HepG2 (cell line): ENCODE results near the gene CAPN7. TPM values are rescaled to one million over a fixed set of nuclear protein-coding genes. Genes with fewer than 3 reads are reported as not detected.

Experiments
- CBX1 ChIP-seq: IDR thresholded peaks from one replicate; pipeline ENCODE4 v1.6.1; 2016; ENCODE audit warnings: antibody characterized with exemption, low read depth
- DBP ChIP-seq: sonication (generic); formaldehyde crosslinking; IDR thresholded peaks from 2 replicates; pipeline ENCODE4 v1.4.0; 2020; ENCODE audit warnings: missing genetic modification reagents; ENCODE audit errors: not compliant biosample characterization
- ERF ChIP-seq: IDR thresholded peaks from 2 replicates; pipeline ENCODE4 v1.6.1; 2018; ENCODE audit warnings: missing biosample characterization, missing genetic modification reagents
- GTF2F1 ChIP-seq: fragments of 150-350 bp; IDR thresholded peaks from 2 replicates; pipeline ENCODE4 v1.6.1; 2014; ENCODE audit warnings: low read length
- HOXA5 ChIP-seq: sonication (generic); formaldehyde crosslinking; IDR thresholded peaks from 2 replicates; pipeline ENCODE4 v1.4.0; 2020; ENCODE audit warnings: missing genetic modification reagents
- IKZF1 ChIP-seq: fragments of 450-650 bp; IDR thresholded peaks from 2 replicates; pipeline ENCODE4 v1.7.1; 2016
- REL ChIP-seq: sonication (generic); formaldehyde crosslinking; conservative IDR thresholded peaks from 2 replicates; pipeline ENCODE4 v1.8.0; 2022; ENCODE audit warnings: mild to moderate bottlenecking, missing genetic modification reagents, moderate library complexity
- STAT5B ChIP-seq: sonication (generic); formaldehyde crosslinking; IDR thresholded peaks from 2 replicates; pipeline ENCODE4 v1.4.0; 2020; ENCODE audit warnings: missing genetic modification reagents
- SYNCRIP ChIP-seq: fragments of 200-400 bp; formaldehyde crosslinking; IDR thresholded peaks from 2 replicates; pipeline ENCODE4 v1.6.1; 2018; ENCODE audit warnings: mild to moderate bottlenecking, low read depth, low read length; ENCODE audit not compliant: insufficient read depth
- TEF ChIP-seq: sonication (generic); formaldehyde crosslinking; IDR thresholded peaks from 2 replicates; pipeline ENCODE4 v1.5.0; 2020; ENCODE audit warnings: missing genetic modification reagents
- TP53 ChIP-seq: sonication (generic); formaldehyde crosslinking; conservative IDR thresholded peaks from 2 replicates; pipeline ENCODE4 v1.4.0; 2020; ENCODE audit warnings: missing genetic modification reagents
- ZBTB14 ChIP-seq: sonication (generic); formaldehyde crosslinking; IDR thresholded peaks from 2 replicates; pipeline ENCODE4 v1.4.0; 2020; ENCODE audit warnings: missing genetic modification reagents
- ZC3H4 ChIP-seq: sonication (generic); formaldehyde crosslinking; IDR thresholded peaks from 2 replicates; pipeline ENCODE4 v1.4.0; 2020; ENCODE audit warnings: missing genetic modification reagents, borderline replicate concordance
- ZFP36L1 ChIP-seq: sonication (generic); formaldehyde crosslinking; IDR thresholded peaks from 2 replicates; pipeline ENCODE4 v1.8.0; 2022; ENCODE audit warnings: mild to moderate bottlenecking, missing genetic modification reagents, moderate library complexity
- ZNF430 ChIP-seq: sonication (generic); formaldehyde crosslinking; IDR thresholded peaks from 2 replicates; pipeline ENCODE4 v1.9.0; 2021; ENCODE audit warnings: mild to moderate bottlenecking, missing genetic modification reagents
- ZNF510 ChIP-seq: sonication (generic); formaldehyde crosslinking; IDR thresholded peaks from 2 replicates; pipeline ENCODE4 v1.4.0; 2020; ENCODE audit warnings: low read depth, mild to moderate bottlenecking, missing genetic modification reagents
- polyA plus RNA-seq, 8 experiments: library from polyadenylated mRNA; depleted of rRNA in 3 of 8; stranded (reverse) in 7 of 8; unstranded in 1 of 8; fragments of >200 nt; fragmentation: Illumina TruSeq in 4 of 8; extraction: Trizol in 4 of 8; gene quantifications; 2 replicates each; pipeline versions ENCODE4 v1.2.1 to v1.2.3, GENCODE V29; 2011 to 2016; ENCODE audit warnings: low read depth in 4 of 8, missing spikeins in 1 of 8, mixed read lengths in 1 of 8; ENCODE audit not compliant: insufficient read depth in 1 of 8
- total RNA-seq, 5 experiments: library from RNA; depleted of rRNA; stranded (reverse); fragments of >200 nt; fragmentation: Illumina TruSeq; extraction: Trizol; gene quantifications; 2 replicates each; pipeline ENCODE4 v1.2.3, GENCODE V29; 2016; ENCODE audit warnings: low read depth in 1 of 5
- TF ChIP-seq, protein P1 (sequence below): sonication (generic); formaldehyde crosslinking; IDR thresholded peaks from 2 replicates; pipeline ENCODE4 v1.4.0; 2020; ENCODE audit warnings: mild to moderate bottlenecking, missing genetic modification reagents
- TF ChIP-seq, protein P2 (sequence below): sonication (generic); formaldehyde crosslinking; IDR thresholded peaks from 2 replicates; pipeline ENCODE4 v1.5.1; 2020; ENCODE audit warnings: mild to moderate bottlenecking, missing genetic modification reagents, borderline replicate concordance
- TF ChIP-seq, protein P3 (sequence below): sonication (generic); formaldehyde crosslinking; IDR thresholded peaks from 2 replicates; pipeline ENCODE4 v1.4.0; 2020; ENCODE audit warnings: missing genetic modification reagents, borderline replicate concordance
- TF ChIP-seq, protein P4 (sequence below): IDR thresholded peaks from 2 replicates; pipeline ENCODE4 v1.6.1; 2016; ENCODE audit warnings: mild to moderate bottlenecking
- TF ChIP-seq, protein P5 (sequence below): sonication (generic); formaldehyde crosslinking; IDR thresholded peaks from 2 replicates; pipeline ENCODE4 v1.8.1; 2023; ENCODE audit warnings: mild to moderate bottlenecking, moderate library complexity, missing genetic modification reagents

Gene CAPN7
- total and polyA plus RNA-seq, 2 of the 13 experiments (the other 11 are each of a cell fraction or from before 2014, with no cell fraction given) = 16.7 to 36.8 TPM

- TF ChIP-seq, protein P1, sequence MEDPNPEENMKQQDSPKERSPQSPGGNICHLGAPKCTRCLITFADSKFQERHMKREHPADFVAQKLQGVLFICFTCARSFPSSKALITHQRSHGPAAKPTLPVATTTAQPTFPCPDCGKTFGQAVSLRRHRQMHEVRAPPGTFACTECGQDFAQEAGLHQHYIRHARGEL = peak; percentile 78; the same call in 1 of the 2 replicates
- no peak for TF ChIP-seq CBX1
- TF ChIP-seq, protein P2, sequence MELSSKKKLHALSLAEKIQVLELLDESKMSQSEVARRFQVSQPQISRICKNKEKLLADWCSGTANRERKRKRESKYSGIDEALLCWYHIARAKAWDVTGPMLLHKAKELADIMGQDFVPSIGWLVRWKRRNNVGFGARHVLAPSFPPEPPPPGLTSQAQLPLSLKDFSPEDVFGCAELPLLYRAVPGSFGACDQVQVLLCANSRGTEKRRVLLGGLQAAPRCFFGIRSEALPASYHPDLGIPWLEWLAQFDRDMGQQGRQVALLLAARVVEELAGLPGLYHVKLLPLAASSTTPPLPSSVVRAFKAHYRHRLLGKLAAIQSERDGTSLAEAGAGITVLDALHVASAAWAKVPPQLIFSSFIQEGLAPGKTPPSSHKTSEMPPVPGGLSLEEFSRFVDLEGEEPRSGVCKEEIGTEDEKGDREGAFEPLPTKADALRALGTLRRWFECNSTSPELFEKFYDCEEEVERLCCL (CRISPR knock-in tag) = no peak
- TF ChIP-seq ZNF510 = peak; percentile 27; the same call in 1 of the 2 replicates
- no peak; the same call in 1 of the 2 replicates for TF ChIP-seq ZFP36L1 (CRISPR knock-in tag)
- peak; percentile 70; the same call in 1 of the 2 replicates for TF ChIP-seq ERF (CRISPR knock-in tag)
- TF ChIP-seq, protein P3, sequence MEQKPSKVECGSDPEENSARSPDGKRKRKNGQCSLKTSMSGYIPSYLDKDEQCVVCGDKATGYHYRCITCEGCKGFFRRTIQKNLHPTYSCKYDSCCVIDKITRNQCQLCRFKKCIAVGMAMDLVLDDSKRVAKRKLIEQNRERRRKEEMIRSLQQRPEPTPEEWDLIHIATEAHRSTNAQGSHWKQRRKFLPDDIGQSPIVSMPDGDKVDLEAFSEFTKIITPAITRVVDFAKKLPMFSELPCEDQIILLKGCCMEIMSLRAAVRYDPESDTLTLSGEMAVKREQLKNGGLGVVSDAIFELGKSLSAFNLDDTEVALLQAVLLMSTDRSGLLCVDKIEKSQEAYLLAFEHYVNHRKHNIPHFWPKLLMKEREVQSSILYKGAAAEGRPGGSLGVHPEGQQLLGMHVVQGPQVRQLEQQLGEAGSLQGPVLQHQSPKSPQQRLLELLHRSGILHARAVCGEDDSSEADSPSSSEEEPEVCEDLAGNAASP (CRISPR knock-in tag) = no peak; the same call in none of the 2 replicates
- no peak for TF ChIP-seq ZC3H4
- 0 out of 2 replicates have a peak, but pooled peaks have one; percentile 16 for TF ChIP-seq ZBTB14 (CRISPR knock-in tag)
- TF ChIP-seq HOXA5 (CRISPR knock-in tag) = peak; percentile 84; the same call in 1 of the 2 replicates
- peak; percentile 65; the same call in 1 of the 2 replicates for TF ChIP-seq REL (CRISPR knock-in tag)
- TF ChIP-seq GTF2F1 = no peak
- TF ChIP-seq SYNCRIP = no peak
- no peak for TF ChIP-seq TP53 (CRISPR knock-in tag)
- TF ChIP-seq DBP = peak; percentile 60
- TF ChIP-seq, protein P4, sequence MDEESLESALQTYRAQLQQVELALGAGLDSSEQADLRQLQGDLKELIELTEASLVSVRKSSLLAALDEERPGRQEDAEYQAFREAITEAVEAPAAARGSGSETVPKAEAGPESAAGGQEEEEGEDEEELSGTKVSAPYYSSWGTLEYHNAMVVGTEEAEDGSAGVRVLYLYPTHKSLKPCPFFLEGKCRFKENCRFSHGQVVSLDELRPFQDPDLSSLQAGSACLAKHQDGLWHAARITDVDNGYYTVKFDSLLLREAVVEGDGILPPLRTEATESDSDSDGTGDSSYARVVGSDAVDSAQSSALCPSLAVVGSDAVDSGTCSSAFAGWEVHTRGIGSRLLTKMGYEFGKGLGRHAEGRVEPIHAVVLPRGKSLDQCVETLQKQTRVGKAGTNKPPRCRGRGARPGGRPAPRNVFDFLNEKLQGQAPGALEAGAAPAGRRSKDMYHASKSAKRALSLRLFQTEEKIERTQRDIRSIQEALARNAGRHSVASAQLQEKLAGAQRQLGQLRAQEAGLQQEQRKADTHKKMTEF (CRISPR knock-in tag) = peak; percentile 89
- no peak for TF ChIP-seq IKZF1
- TF ChIP-seq, protein P5, sequence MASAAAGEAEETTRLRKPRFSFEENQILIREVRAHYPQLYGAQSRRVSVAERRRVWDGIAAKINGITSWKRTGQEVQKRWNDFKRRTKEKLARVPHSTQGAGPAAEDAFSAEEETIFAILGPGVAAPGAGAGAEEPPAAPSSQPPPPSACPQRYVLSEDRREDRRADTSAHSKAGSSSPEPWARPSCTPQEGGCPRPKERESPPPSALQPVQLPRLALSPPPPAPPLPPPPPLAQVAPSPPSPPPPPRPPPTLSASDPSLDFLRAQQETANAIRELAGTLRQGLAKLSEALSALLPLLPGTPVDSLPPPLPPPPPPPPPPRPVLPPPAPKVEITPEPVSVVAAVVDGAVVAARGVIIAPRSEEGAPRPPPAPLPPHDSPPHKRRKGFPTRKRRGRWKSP (CRISPR knock-in tag) = peak; percentile 88
- TF ChIP-seq TEF (CRISPR knock-in tag) = peak; percentile 16; the same call in 1 of the 2 replicates
- peak; percentile 87; the same call in 1 of the 2 replicates for TF ChIP-seq ZNF430 (CRISPR knock-in tag)
- TF ChIP-seq STAT5B (CRISPR knock-in tag) = peak; percentile 69
Observed at GRCh38 chr3:15205934-15206661, at the start of gene CAPN7 (continued).
